AG10803 (cell line): ENCODE data around the gene RASL12.

Experiments
- DNase-seq: peaks from one replicate; pipeline ENCODE4 v3.0.0; 2010; ENCODE audit warnings: low read depth
- H3K4me3 ChIP-seq: 2 replicates; pipeline ENCODE4 v1.5.1; 2011; ENCODE audit warnings: mild to moderate bottlenecking, low read length, control low read depth
- TF ChIP-seq, protein P1 (sequence below): conservative IDR thresholded peaks from 2 replicates; pipeline ENCODE4 v1.5.1; 2011; ENCODE audit warnings: mild to moderate bottlenecking, low read length, control low read depth, inconsistent platforms

Gene RASL12

GRCh38 chr15:65091946-65092770 lies 24.4 kb upstream of the RASL12 start:
- TF ChIP-seq, protein P1, sequence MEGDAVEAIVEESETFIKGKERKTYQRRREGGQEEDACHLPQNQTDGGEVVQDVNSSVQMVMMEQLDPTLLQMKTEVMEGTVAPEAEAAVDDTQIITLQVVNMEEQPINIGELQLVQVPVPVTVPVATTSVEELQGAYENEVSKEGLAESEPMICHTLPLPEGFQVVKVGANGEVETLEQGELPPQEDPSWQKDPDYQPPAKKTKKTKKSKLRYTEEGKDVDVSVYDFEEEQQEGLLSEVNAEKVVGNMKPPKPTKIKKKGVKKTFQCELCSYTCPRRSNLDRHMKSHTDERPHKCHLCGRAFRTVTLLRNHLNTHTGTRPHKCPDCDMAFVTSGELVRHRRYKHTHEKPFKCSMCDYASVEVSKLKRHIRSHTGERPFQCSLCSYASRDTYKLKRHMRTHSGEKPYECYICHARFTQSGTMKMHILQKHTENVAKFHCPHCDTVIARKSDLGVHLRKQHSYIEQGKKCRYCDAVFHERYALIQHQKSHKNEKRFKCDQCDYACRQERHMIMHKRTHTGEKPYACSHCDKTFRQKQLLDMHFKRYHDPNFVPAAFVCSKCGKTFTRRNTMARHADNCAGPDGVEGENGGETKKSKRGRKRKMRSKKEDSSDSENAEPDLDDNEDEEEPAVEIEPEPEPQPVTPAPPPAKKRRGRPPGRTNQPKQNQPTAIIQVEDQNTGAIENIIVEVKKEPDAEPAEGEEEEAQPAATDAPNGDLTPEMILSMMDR, result no peak
- DNase-seq, result no peak
- H3K4me3 ChIP-seq, result no peak overlapping the region

GRCh38 chr15:65089206-65089824 lies 21.5 kb upstream of the RASL12 start:
- H3K4me3 ChIP-seq, result no peak overlapping the region
- TF ChIP-seq, protein P1, result no peak
- DNase-seq, result no peak

DNA sequence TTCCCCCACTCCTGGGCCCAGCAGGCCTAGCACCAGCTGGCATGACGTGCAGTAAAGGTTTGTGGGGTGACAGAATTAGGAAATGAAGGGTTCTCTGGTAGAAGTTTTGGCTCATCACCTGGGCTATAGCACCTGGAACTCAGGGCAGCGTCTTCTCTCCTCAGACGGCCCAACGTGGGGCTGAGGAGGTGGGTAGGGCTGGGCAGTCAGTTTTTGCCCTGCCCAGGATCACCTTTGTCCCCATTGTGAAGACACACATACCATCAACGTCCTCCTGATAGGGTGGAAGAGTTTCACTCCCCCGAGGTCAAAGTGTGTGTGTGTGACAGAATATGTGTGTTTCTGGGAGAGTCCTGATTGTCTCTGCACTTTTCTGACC lies 20.8 kb upstream of the RASL12 start:
- no peak for DNase-seq
- TF ChIP-seq, protein P1, result no peak
- no peak overlapping the region for H3K4me3 ChIP-seq

DNA sequence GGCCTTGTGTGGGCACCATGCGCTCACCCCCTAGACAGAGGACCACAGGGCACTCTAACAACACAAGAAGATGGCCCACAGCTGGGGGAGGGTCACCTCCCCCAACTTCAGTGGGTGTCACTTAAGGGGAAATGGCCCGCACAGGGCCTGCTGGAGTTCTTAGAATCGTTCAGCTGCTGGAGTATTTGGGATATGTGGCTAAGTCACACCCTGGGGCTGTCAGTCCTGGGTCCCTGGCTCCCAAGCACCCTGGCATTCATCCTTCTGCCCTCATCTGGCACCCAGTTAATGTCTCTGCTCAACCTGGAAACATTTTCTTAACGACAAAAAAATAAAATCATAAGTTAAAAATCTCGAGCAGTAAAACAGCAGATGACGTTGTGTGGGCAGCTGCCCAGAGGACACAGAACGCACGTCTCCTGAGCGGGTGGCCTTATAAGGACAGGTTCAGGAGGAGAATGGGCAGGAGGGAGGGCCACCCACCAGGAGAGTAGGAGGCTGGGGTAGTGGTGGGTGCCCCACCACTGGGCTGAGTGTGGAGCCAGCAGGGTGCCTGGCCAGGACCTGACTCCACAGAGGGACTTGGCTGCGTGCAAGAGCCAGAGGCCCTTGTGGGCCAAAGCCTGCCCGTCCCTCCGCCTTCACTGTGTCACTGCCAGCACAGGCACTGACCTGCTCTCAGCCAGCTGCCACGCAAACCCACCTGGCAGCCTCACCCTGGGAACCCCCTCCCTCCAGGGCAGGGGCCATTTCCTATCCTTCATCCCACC lies 20.3 kb upstream of the RASL12 start:
- DNase-seq, result no peak
- H3K4me3 ChIP-seq, result no peak overlapping the region
- TF ChIP-seq, protein P1, result no peak

GRCh38 chr15:65087411-65087810 lies 19.6 kb upstream of the RASL12 start:
- no peak overlapping the region for H3K4me3 ChIP-seq
- DNase-seq, result no peak
- TF ChIP-seq, protein P1, result no peak

GRCh38 chr15:65086680-65087111 lies 18.9 kb upstream of the RASL12 start:
- TF ChIP-seq, protein P1, result peak; percentile 26
- H3K4me3 ChIP-seq, result no peak overlapping the region
- no peak for DNase-seq
